Activated T-cell treated with anti-CD3 and anti-CD28 coated beads, Interleukin-2, amount 50 U/mL, for 24 hours (primary cell): ENCODE results near the gene PYM1.
"Not testable (repeated sequence)": the region's sequence is repeated elsewhere in the genome, so short reads cannot be mapped to it uniquely, and the experiment has no call there.

ENCODE experiments used
- DNase-seq: peaks from one replicate; pipeline ENCODE4 v3.0.0-alpha.2; 2020
- H3K27ac Mint-ChIP-seq: 2 replicates; pipeline ENCODE4 v1.8.0; 2020; ENCODE audit warnings: mild to moderate bottlenecking, mixed read lengths
- H3K27me3 Mint-ChIP-seq: 2 replicates; pipeline ENCODE4 v1.8.0; 2020; ENCODE audit warnings: mixed read lengths
- H3K36me3 Mint-ChIP-seq: 2 replicates; pipeline ENCODE4 v1.8.0; 2020; ENCODE audit warnings: low read depth, mixed read lengths
- H3K4me1 Mint-ChIP-seq: 2 replicates; pipeline ENCODE4 v1.8.0; 2020; ENCODE audit warnings: low read depth, mixed read lengths
- H3K4me3 Mint-ChIP-seq: 2 replicates; pipeline ENCODE4 v1.8.0; 2020; ENCODE audit warnings: mild to moderate bottlenecking, moderate library complexity, mixed read lengths
- H3K9me3 Mint-ChIP-seq: 2 replicates; pipeline ENCODE4 v1.8.0; 2020; ENCODE audit warnings: mixed read lengths

Gene PYM1

DNA sequence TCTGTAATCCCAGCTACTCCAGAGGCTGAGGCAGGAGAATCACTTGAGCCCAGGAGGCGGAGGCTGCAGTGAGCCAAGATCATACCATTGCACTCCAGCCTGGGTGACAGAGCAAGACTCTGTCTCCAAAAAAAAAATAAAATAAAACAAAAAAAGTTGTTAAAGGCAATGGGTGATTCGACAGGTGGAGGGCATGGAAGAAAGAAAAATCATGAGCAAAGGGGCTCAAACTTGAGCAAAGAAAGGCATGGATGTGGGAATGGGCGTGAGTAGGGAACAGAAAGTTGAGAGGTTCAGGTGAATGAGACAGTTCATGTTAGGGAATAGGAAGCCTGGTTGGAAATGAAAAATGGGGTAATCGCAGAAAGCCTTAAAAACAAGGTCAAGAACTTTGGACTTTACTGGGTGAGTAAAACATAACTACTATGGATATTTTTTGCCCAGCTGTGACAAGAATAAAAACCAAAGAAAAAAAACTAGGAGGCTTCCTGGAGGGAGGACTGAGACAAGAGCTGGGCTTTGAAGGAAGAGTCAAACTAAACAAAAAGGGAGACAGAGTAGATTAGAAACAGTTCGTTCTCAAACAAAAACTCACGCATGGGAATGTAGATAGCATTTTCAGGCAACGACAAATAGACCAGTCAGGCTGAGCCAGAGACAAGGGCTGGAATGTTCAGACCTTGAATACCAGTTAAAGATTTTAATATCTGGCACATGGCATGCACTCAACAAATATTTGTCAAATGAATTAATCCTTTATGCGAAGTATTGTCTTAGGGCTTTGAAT lies 18.8 kb downstream of the PYM1 start:
- no peak overlapping the region for H3K4me3 Mint-ChIP-seq
- peaks cover 21% of the 10 kb centered on the region for H3K4me1 Mint-ChIP-seq
- no peaks in the 10 kb centered on the region for H3K27me3 Mint-ChIP-seq
- H3K27ac Mint-ChIP-seq = peak overlapping the region; percentile 55
- peaks cover 22% of the 10 kb centered on the region for H3K36me3 Mint-ChIP-seq
- no peak for DNase-seq
- H3K9me3 Mint-ChIP-seq = no peaks in the 10 kb centered on the region

- H3K27me3 Mint-ChIP-seq = no peaks in the 10 kb centered on the region
- H3K9me3 Mint-ChIP-seq = no peaks in the 10 kb centered on the region
- peaks cover 31% of the 10 kb centered on the region for H3K36me3 Mint-ChIP-seq
- DNase-seq = no peak
- no peak overlapping the region for H3K4me3 Mint-ChIP-seq
- H3K4me1 Mint-ChIP-seq = peaks cover 10% of the 10 kb centered on the region
- H3K27ac Mint-ChIP-seq = no peak overlapping the region
Observed at GRCh38 chr12:55906056-55906455, 21.6 kb downstream of the PYM1 start.

DNA sequence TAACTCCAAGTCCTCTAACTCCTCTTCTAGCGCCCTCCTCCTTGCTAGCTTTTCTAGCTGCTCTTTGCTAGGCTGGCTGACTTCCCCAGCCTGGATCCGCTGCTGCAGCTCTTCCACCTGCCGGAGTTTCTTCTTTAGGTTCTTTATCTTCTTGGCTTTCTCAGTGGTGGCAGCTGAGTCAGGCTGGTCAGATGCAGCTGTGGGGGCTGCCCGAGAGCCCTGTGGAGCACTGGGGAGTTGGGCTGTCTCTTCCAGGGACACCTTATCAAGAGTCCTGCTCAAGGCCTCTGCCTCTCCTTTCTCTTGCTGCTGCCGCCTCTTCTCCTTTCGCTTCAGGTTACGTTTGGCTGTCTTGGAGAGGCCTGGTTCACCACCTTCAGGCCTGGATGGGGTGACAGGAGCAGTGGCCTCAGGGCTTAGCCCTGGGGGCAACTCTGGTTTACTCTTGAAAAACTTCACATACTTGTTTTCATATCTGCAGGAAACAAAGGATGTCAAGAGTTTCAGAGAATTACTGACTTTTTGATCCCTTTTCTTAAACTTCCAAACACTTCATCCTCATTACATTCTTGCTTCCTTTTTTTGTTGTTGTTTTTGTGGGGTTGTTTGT lies 25.7 kb downstream of the PYM1 start:
- Mint-ChIP-seq H3K36me3 (peaks cover 33% of the 10 kb centered on the region), H3K27ac (peak overlapping the region; percentile 81), H3K9me3 (no peaks in the 10 kb centered on the region), H3K4me3 (no peak overlapping the region), H3K27me3 (no peaks in the 10 kb centered on the region), H3K4me1 (peaks cover 14% of the 10 kb centered on the region)
- DNase-seq = no peak

DNA sequence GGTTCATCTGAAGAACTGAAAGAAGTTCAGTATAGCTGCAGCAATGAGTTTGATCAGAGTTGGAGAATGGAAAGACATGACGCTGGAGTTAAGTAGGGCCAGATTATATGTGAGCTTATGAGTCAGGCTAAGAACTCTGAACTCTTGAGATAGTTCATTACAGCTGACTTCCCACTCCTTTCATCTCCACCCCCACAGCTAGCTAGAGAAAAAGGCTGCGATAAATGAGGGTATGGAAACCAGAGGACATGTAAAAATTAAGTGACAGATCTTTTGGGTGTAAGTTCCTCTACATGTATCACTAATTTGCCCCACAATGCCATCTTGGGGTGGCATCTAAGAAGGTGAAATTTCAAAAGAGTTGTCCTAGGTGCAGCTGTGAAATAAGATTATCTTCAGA lies 28.6 kb downstream of the PYM1 start:
- no peak for DNase-seq
- H3K36me3 Mint-ChIP-seq = peaks cover 30% of the 10 kb centered on the region
- H3K27ac Mint-ChIP-seq = peak overlapping the region; percentile 89
- H3K4me3 Mint-ChIP-seq = no peak overlapping the region
- H3K9me3 Mint-ChIP-seq = no peaks in the 10 kb centered on the region
- no peaks in the 10 kb centered on the region for H3K27me3 Mint-ChIP-seq
- H3K4me1 Mint-ChIP-seq = peaks cover 10% of the 10 kb centered on the region

DNA sequence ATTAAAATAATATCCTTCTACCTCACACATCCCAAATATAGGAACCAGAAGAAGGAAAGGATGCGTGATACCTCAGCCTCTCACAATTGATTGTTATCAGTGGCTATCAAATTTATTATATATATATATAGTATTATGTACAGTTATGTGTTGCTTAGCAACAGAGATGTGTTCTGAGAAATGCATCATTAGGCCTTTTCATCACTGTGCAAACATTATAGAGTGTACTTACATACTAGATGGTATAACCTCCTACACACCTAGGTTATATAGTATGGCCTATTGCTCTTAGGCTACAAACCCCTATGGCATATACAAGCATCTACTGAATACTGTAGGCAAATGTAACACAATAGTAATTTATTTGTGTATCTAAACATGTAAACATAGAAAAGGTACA lies 34.0 kb downstream of the PYM1 start:
- Mint-ChIP-seq H3K27me3 (no peaks in the 10 kb centered on the region), H3K9me3 (no peaks in the 10 kb centered on the region), H3K27ac (no peak overlapping the region), H3K4me1 (peaks cover 1% of the 10 kb centered on the region), H3K36me3 (no peaks in the 10 kb centered on the region), H3K4me3 (no peak overlapping the region)
- DNase-seq = no peak

GRCh38 chr12:55891310-55891709 lies 36.4 kb downstream of the PYM1 start:
- H3K27me3 Mint-ChIP-seq = no peaks in the 10 kb centered on the region
- H3K4me1 Mint-ChIP-seq = no peaks in the 10 kb centered on the region
- H3K36me3 Mint-ChIP-seq = no peaks in the 10 kb centered on the region
- no peak overlapping the region for H3K4me3 Mint-ChIP-seq
- no peak overlapping the region for H3K27ac Mint-ChIP-seq
- DNase-seq = no peak
- no peaks in the 10 kb centered on the region for H3K9me3 Mint-ChIP-seq

- no peaks in the 10 kb centered on the region for H3K9me3 Mint-ChIP-seq
- peaks cover 12% of the 10 kb centered on the region for H3K4me1 Mint-ChIP-seq
- H3K4me3 Mint-ChIP-seq = no peak overlapping the region
- H3K36me3 Mint-ChIP-seq = no peaks in the 10 kb centered on the region
- H3K27ac Mint-ChIP-seq = no peak overlapping the region
- DNase-seq = no peak
- H3K27me3 Mint-ChIP-seq = no peaks in the 10 kb centered on the region
Observed at GRCh38 chr12:55885113-55885512, 42.6 kb downstream of the PYM1 start.

- Mint-ChIP-seq H3K27me3 (no peaks in the 10 kb centered on the region), H3K36me3 (peaks cover 5% of the 10 kb centered on the region), H3K4me3 (no peak overlapping the region), H3K9me3 (peaks cover 9% of the 10 kb centered on the region), H3K4me1 (peaks cover 5% of the 10 kb centered on the region), H3K27ac (no peak overlapping the region)
- DNase-seq = no peak
Observed at GRCh38 chr12:55877824-55878223, 49.9 kb downstream of the PYM1 start.

GRCh38 chr12:55875704-55876467 lies 51.8 kb downstream of the PYM1 start:
- Mint-ChIP-seq H3K27me3 (no peaks in the 10 kb centered on the region), H3K4me1 (peaks cover 2% of the 10 kb centered on the region)

DNA sequence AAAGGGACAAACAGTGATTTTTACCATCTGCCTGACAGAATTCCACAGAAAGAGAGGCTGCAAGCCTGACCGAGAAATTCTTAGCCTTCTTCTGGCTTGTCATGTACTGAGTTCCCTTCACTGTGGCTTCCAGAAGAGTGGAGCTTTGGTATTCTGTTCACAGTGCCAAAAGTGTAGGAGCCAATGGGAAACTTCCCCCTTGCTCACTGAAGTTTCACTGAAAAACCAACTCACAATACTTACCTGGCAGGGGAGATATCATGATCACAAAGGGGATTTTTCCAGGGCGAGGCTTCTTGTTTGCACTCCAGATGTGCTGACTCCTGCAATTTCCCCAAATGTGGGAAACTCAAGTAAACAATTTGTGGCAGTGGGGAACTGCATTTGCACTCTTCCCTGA lies 53.3 kb downstream of the PYM1 start:
- H3K27ac Mint-ChIP-seq = no peak overlapping the region
- H3K9me3 Mint-ChIP-seq = peaks cover 9% of the 10 kb centered on the region
- H3K27me3 Mint-ChIP-seq = no peaks in the 10 kb centered on the region
- no peak overlapping the region for H3K4me3 Mint-ChIP-seq
- DNase-seq = no peak
- H3K4me1 Mint-ChIP-seq = no peaks in the 10 kb centered on the region
- peaks cover 5% of the 10 kb centered on the region for H3K36me3 Mint-ChIP-seq

More at GRCh38 chr12:55875704-55876467, 51.8 kb downstream of the PYM1 start:
- H3K9me3 Mint-ChIP-seq = peaks cover 9% of the 10 kb centered on the region
- no peak overlapping the region for H3K4me3 Mint-ChIP-seq
- H3K36me3 Mint-ChIP-seq = peaks cover 5% of the 10 kb centered on the region
- no peak for DNase-seq
- no peak overlapping the region for H3K27ac Mint-ChIP-seq

DNA sequence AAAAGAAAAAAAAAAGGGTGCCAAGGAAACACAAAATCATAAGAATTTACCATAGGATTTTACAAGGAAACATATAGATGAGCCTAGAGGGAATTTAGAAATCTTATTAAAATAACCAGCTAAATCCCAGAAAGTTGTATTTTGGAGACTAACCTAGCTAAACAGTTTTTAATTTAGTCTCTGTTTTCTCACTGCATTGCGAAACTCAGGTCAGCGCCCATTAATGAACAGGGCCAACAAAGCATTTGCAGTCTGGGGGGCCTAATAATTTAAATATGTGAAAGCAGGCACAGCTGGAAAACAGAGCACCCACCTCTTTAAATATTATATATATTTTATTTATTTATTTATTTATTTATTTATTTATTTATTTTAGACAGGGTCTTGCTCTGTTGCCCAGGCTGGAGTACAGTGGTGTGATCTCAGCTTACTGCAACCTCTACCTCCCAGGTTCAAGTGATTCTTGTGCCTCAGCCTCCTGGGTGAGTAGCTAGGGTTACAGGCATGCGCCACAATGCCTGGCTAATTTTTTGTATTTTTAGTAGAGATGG lies 61.2 kb downstream of the PYM1 start:
- not testable (repeated sequence) for H3K27me3 Mint-ChIP-seq, H3K4me3 Mint-ChIP-seq, DNase-seq, H3K4me1 Mint-ChIP-seq, H3K9me3 Mint-ChIP-seq, H3K27ac Mint-ChIP-seq, H3K36me3 Mint-ChIP-seq

DNA sequence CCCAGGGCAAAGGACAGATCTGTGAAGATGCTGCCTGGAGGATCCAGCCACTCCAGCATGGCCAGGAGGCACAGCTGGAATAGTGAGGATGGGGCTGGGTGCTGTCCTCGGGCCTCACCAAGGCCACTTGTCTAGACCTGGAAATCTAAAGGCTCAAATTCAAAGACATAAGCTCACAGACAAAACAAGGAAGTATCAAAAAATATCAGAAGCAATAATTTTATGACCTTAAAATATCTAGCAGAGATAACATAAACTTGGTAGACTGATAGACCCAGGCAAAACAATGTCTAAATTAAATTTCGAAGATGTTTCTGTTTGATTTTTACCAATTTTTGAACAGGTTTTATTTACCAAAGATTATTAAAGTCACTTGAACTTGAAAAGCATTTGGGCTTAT lies 62.4 kb downstream of the PYM1 start:
- no peak overlapping the region for H3K4me3 Mint-ChIP-seq
- H3K27ac Mint-ChIP-seq = no peak overlapping the region
- no peaks in the 10 kb centered on the region for H3K27me3 Mint-ChIP-seq
- DNase-seq = no peak
- H3K9me3 Mint-ChIP-seq = peaks cover 4% of the 10 kb centered on the region
- no peaks in the 10 kb centered on the region for H3K4me1 Mint-ChIP-seq
- H3K36me3 Mint-ChIP-seq = no peaks in the 10 kb centered on the region

GRCh38 chr12:55862931-55863330 lies 64.8 kb downstream of the PYM1 start:
- not testable (repeated sequence) for H3K27ac Mint-ChIP-seq, H3K4me1 Mint-ChIP-seq, H3K4me3 Mint-ChIP-seq, DNase-seq, H3K36me3 Mint-ChIP-seq, H3K9me3 Mint-ChIP-seq, H3K27me3 Mint-ChIP-seq

DNA sequence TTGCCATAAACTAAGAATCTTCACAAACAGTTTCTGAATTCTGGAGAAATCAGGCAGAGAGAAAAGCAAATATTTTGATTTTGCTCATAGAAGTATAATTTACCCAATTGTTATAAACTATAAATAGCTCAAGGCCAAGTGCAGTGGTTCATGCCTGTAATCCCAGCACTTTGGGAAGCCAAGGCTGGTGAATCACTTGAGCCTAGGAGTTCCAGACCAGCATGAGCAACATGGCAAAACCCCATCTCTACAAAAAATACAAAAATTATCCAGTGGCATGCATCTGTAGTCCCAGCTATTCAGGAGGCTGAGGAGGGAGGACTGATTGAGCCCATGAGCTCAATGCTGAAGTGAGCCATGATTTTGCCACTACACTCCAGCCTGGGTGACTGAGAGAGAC lies 65.4 kb downstream of the PYM1 start:
- Mint-ChIP-seq H3K9me3 (peaks cover 4% of the 10 kb centered on the region), H3K4me1 (no peaks in the 10 kb centered on the region), H3K4me3 (no peak overlapping the region), H3K36me3 (no peaks in the 10 kb centered on the region), H3K27me3 (no peaks in the 10 kb centered on the region), H3K27ac (no peak overlapping the region)
- no peak for DNase-seq

GRCh38 chr12:55861871-55862270 lies 65.8 kb downstream of the PYM1 start:
- H3K9me3 Mint-ChIP-seq = peaks cover 4% of the 10 kb centered on the region
- no peak overlapping the region for H3K27ac Mint-ChIP-seq
- DNase-seq = no peak
- no peaks in the 10 kb centered on the region for H3K36me3 Mint-ChIP-seq
- H3K4me3 Mint-ChIP-seq = no peak overlapping the region
- H3K27me3 Mint-ChIP-seq = no peaks in the 10 kb centered on the region
- H3K4me1 Mint-ChIP-seq = no peaks in the 10 kb centered on the region
